Caco-2 (cell line): ENCODE measurements around the gene CAMK2G. TPM values are rescaled to one million over a fixed set of nuclear protein-coding genes. Genes with fewer than 3 reads are reported as not detected.

Experiments used
- BruUV-seq: library from RNA; stranded (reverse); fragments of 400-500 nt; replicated peaks from 2 replicates; lab custom pipeline; 2021; lab: Mats Ljungman, UMichigan
- CTCF ChIA-PET: fragments of 300-600 bp; sonication (Branson Sonifier 250); formaldehyde crosslinking; loops from one replicate; lab custom pipeline; 2022; ENCODE audit warnings: antibody characterized with exemption; lab: Charles Lee
- POLR2A ChIA-PET: fragments of 300-600 bp; sonication (Branson Sonifier 250); formaldehyde crosslinking; loops from one replicate; lab custom pipeline; 2022; ENCODE audit warnings: antibody characterized with exemption; lab: Charles Lee
- DNase-seq, 2 experiments: peaks; one replicate each; pipeline versions ENCODE4 v3.0.0 to v3.0.0-alpha.2; 2020 to 2022
- H3K27me3 ChIP-seq: replicated peaks from 2 replicates; pipeline ENCODE4 v1.6.0; 2011; ENCODE audit warnings: low read length; ENCODE audit not compliant: control insufficient read depth, insufficient read depth
- H3K36me3 ChIP-seq: 2 replicates; pipeline ENCODE4 v1.5.1; 2011; ENCODE audit warnings: low read length; ENCODE audit not compliant: control insufficient read depth, insufficient read depth
- H3K4me1 ChIP-seq: fragments of 250-450 bp; sonication (Bioruptor Pico); 2 replicates; pipeline ENCODE4 v1.5.1; 2020; ENCODE audit warnings: mild to moderate bottlenecking
- H3K4me3 ChIP-seq: 2 replicates; pipeline ENCODE4 v1.5.1; 2011; ENCODE audit warnings: low read depth, mild to moderate bottlenecking, control low read depth, low read length
- H3K9me3 ChIP-seq: fragments of 250-450 bp; sonication (Bioruptor Pico); 2 replicates; pipeline ENCODE4 v1.5.1; 2020; ENCODE audit warnings: mild to moderate bottlenecking, moderate library complexity
- H3K27ac Mint-ChIP-seq: one replicate; pipeline ENCODE4 v1.8.0; 2022; ENCODE audit warnings: mixed read lengths; ENCODE audit not compliant: unreplicated experiment
- H3K27me3 Mint-ChIP-seq: one replicate; pipeline ENCODE4 v1.8.0; 2022; ENCODE audit warnings: mixed read lengths; ENCODE audit not compliant: insufficient read depth, unreplicated experiment
- H3K36me3 Mint-ChIP-seq: one replicate; pipeline ENCODE4 v1.8.0; 2022; ENCODE audit warnings: mild to moderate bottlenecking, mixed read lengths; ENCODE audit not compliant: insufficient read depth, unreplicated experiment
- H3K4me1 Mint-ChIP-seq: one replicate; pipeline ENCODE4 v1.8.0; 2022; ENCODE audit warnings: low read depth, mixed read lengths; ENCODE audit not compliant: unreplicated experiment
- H3K4me3 Mint-ChIP-seq: one replicate; pipeline ENCODE4 v1.8.0; 2022; ENCODE audit warnings: mild to moderate bottlenecking, moderate library complexity, mixed read lengths; ENCODE audit not compliant: unreplicated experiment
- H3K9me3 Mint-ChIP-seq: one replicate; pipeline ENCODE4 v1.8.0; 2022; ENCODE audit warnings: mixed read lengths; ENCODE audit not compliant: unreplicated experiment
- intact Hi-C: fragments of 100-400 bp; cut with micrococcal nuclease; formaldehyde crosslinking; loops from one replicate; pipeline ENCODE4 v1.10.0; 2022; ENCODE audit not compliant: unreplicated experiment
- total RNA-seq: library from RNA; stranded (reverse); gene quantifications from 2 replicates; pipeline ENCODE4 v1.2.3, GENCODE V29; 2022
- TF ChIP-seq, protein P1 (sequence below), 2 experiments: fragments of 200-600 bp in 1 of 2; IDR thresholded peaks; 1 replicate in 1 of 2; 2 replicates in 1 of 2; pipeline versions ENCODE4 v1.5.1 to v1.8.0; 2011 to 2022; ENCODE audit warnings: antibody characterized with exemption in 1 of 2, control low read depth in 1 of 2, inconsistent platforms in 1 of 2, low read depth in 1 of 2, low read length in 1 of 2, mild to moderate bottlenecking in 1 of 2, moderate library complexity in 1 of 2; ENCODE audit not compliant: insufficient read depth in 1 of 2, severe bottlenecking in 1 of 2, unreplicated experiment in 1 of 2

The CAMK2G gene
- total RNA-seq, 1 experiment from 2014 or later, result 78.8 TPM

DNA sequence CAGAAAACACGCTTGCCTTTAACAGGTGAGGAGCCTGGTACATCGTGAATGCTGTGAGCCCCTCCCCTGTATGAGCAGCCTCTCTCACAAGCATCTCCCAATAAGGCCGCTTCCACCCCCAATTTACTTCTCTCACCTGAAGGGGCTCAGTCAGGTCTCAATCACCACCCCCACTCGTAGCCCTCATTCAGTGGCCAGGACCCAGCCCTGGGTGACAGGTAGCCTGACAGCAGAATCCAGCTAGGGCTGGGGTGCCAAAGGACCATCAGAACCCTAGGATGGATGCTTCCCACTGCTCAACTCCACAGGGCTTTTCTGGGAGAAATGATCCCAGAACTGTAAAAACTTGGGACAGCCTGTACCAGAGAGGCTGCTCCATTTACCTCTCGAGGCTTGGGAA lies 56.5 kb downstream of the CAMK2G start:
- Histone ChIP-seq H3K4me1 (no peaks in the 10 kb centered on the region), H3K27me3 (no peaks in the 10 kb centered on the region), H3K36me3 (peaks cover 2% of the 10 kb centered on the region), H3K9me3 (no peaks in the 10 kb centered on the region), H3K4me3 (no peak overlapping the region)
- H3K4me3 Mint-ChIP-seq, result no peak overlapping the region
- TF ChIP-seq, protein P1, sequence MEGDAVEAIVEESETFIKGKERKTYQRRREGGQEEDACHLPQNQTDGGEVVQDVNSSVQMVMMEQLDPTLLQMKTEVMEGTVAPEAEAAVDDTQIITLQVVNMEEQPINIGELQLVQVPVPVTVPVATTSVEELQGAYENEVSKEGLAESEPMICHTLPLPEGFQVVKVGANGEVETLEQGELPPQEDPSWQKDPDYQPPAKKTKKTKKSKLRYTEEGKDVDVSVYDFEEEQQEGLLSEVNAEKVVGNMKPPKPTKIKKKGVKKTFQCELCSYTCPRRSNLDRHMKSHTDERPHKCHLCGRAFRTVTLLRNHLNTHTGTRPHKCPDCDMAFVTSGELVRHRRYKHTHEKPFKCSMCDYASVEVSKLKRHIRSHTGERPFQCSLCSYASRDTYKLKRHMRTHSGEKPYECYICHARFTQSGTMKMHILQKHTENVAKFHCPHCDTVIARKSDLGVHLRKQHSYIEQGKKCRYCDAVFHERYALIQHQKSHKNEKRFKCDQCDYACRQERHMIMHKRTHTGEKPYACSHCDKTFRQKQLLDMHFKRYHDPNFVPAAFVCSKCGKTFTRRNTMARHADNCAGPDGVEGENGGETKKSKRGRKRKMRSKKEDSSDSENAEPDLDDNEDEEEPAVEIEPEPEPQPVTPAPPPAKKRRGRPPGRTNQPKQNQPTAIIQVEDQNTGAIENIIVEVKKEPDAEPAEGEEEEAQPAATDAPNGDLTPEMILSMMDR (IDR thresholded peaks at IDR 0.05; ENCODE audit: insufficient read depth in 1 of 2, low read depth in 1 of 2, low read length in 1 of 2, severe bottlenecking in 1 of 2, unreplicated experiment in 1 of 2), result no peak
- ChIA-PET POLR2A (no interaction called here), CTCF (interaction anchor here (1.0 kb wide), 1 partner anchor 62 kb away, joined by 5 read pairs; no protein-coding TSS in a partner anchor)
- intact Hi-C loops, result no loop called here
- DNase-seq, result no peak
- peaks cover 73% of the 10 kb centered on the region for H3K36me3 Mint-ChIP-seq
- BruUV-seq, result no TSS peak
- no peaks in the 10 kb centered on the region for H3K4me1 Mint-ChIP-seq
- no peaks in the 10 kb centered on the region for H3K27me3 Mint-ChIP-seq
- H3K27ac Mint-ChIP-seq, result no peak overlapping the region
- no peaks in the 10 kb centered on the region for H3K9me3 Mint-ChIP-seq

DNA sequence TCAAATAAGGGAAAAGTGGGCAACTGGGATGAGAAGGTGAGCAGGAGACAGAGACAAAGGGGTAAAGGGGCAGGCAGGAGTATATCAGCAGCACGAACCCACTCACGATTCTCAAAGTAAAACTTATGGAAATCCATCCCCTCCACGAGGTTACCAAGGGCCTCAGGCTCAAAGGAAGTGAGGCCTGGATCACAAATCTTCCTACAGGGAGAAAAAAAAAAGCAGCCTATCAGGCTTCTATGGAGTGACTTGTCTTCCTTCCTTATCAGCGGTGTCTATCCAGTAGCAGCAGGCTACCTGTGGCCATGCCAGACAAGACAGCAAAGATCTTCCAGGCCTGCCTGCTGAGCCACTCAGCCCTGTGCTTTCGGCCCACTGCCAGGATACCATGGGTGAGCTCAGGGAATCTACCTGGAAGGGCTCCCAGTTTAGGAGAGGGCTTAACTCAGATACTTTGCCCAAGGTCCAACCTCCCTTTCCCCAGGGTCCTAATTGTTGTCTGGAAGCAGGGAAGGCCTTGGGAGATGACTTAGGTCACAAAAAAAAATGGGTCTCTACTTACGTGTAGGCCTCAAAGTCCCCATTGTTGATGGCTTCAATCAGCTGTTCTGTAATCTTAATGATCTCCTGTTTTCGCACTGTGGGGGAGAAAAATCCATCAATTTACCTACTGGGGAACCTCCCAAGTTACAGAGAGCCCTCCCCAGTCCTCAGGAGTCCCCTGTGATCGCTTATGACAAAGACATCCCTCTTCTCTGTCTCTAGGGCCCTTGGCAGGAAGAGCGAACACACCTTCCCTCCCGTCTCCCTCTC lies 57.2 kb downstream of the CAMK2G start:
- H3K4me1 Mint-ChIP-seq, result no peaks in the 10 kb centered on the region
- H3K4me3 Mint-ChIP-seq, result no peak overlapping the region
- H3K27ac Mint-ChIP-seq, result no peak overlapping the region
- H3K27me3 ChIP-seq, result no peaks in the 10 kb centered on the region
- no peaks in the 10 kb centered on the region for H3K27me3 Mint-ChIP-seq
- no peaks in the 10 kb centered on the region for H3K9me3 Mint-ChIP-seq
- intact Hi-C loops, result no loop called here
- H3K36me3 ChIP-seq, result peaks cover 2% of the 10 kb centered on the region
- no peak overlapping the region for H3K4me3 ChIP-seq
- BruUV-seq, result no TSS peak
- TF ChIP-seq, protein P1 (IDR thresholded peaks at IDR 0.05; ENCODE audit: insufficient read depth in 1 of 2, low read depth in 1 of 2, low read length in 1 of 2, severe bottlenecking in 1 of 2, unreplicated experiment in 1 of 2), result no peak
- CTCF ChIA-PET, result interaction anchor here (0.6 kb wide), 2 partner anchors 60 to 242 kb away, joined by 3 to 5 read pairs; no protein-coding TSS in a partner anchor
- no peaks in the 10 kb centered on the region for H3K9me3 ChIP-seq
- no peaks in the 10 kb centered on the region for H3K4me1 ChIP-seq
- peaks cover 72% of the 10 kb centered on the region for H3K36me3 Mint-ChIP-seq
- POLR2A ChIA-PET, result no interaction called here
- no peak for DNase-seq

DNA sequence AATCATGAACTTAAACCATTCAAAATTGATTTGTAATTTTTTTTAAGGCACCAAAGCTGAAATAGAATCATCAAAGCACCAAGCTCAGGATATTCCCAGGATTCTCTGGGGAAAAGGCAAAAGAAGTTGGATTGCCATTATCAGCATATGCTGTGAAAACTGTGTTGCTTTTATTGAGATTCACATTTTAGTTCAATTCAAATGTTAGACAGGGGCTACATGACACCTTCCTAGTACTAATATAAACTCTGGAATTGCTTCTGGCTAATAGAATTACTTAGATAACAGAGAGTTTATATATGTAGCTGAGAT lies 58.7 kb downstream of the CAMK2G start:
- Histone ChIP-seq H3K36me3 (no peaks in the 10 kb centered on the region; the same call in 1 of the 2 replicates), H3K4me1 (no peaks in the 10 kb centered on the region), H3K4me3 (no peak overlapping the region), H3K9me3 (no peaks in the 10 kb centered on the region), H3K27me3 (no peaks in the 10 kb centered on the region)
- Mint-ChIP-seq H3K4me3 (no peak overlapping the region), H3K4me1 (no peaks in the 10 kb centered on the region), H3K36me3 (peaks cover 72% of the 10 kb centered on the region), H3K9me3 (no peaks in the 10 kb centered on the region), H3K27ac (no peak overlapping the region), H3K27me3 (no peaks in the 10 kb centered on the region)
- CTCF ChIA-PET, result no interaction called here
- TF ChIP-seq, protein P1 (IDR thresholded peaks at IDR 0.05; ENCODE audit: insufficient read depth in 1 of 2, low read depth in 1 of 2, low read length in 1 of 2, severe bottlenecking in 1 of 2, unreplicated experiment in 1 of 2), result no peak
- no peak for DNase-seq
- BruUV-seq, result no TSS peak
- intact Hi-C loops, result no loop called here
- POLR2A ChIA-PET, result no interaction called here
